GM21360 (cell line): ENCODE measurements around the gene ANKS1A.

Source experiments
- ATAC-seq: cut with Tn5 transposase; IDR thresholded peaks from one replicate; pipeline ENCODE4 v1.9.1; 2021; ENCODE audit warnings: mild to moderate bottlenecking, moderate library complexity; ENCODE audit not compliant: unreplicated experiment

ANKS1A gene

DNA sequence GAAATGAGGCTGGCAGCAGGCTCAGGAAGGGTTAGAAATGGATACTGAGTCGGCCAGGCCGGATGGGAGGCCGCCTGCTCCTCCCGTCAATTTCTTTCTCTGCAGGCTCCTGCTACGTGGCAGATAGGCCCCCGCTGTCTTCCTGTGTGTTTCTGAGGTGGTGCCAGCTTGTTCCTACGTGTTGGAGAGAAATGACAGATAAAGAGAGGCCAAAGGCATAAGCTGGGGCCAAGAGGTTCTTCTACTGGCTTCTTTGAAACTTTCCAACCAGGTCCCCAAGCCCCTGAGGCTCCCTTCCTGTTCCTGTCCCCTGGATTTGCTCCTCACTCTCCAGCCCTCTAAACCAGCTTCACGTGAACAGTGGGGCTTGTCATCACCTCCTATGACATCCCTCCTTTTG lies 175.2 kb downstream of the ANKS1A start:
- no peak for ATAC-seq

- no peak for ATAC-seq
These were observed 175.8 kb downstream of the ANKS1A start for GRCh38 chr6:35064757-35065440.

GRCh38 chr6:35065441-35065800 lies 176.4 kb downstream of the ANKS1A start:
- no peak for ATAC-seq

GRCh38 chr6:35065870-35066269 lies 176.8 kb downstream of the ANKS1A start:
- no peak for ATAC-seq

GRCh38 chr6:35067234-35067633 lies 178.2 kb downstream of the ANKS1A start:
- no peak for ATAC-seq

GRCh38 chr6:35068206-35068605 lies 179.2 kb downstream of the ANKS1A start:
- ATAC-seq, result no peak

- ATAC-seq, result no peak
These were observed 179.6 kb downstream of the ANKS1A start for GRCh38 chr6:35068644-35069043.

DNA sequence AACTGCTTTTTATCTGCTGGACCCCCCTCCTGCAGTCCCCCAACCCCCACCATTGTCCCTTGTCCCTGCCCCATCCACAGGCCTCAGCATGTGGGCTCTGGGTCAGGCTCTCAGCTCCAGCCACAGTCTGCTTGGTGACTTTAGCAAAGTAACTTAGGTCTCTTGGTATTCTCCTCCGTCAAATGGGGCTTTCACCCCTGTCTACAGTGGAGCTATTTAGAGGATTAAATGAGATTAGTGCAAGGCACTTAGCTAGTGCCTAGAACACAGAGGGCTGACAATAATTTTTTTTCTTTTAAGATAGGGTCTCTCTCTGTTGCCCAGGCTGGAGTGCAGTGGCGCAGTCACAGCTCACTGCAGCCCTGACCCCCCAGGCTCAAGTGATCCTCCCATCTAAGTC lies 180.2 kb downstream of the ANKS1A start:
- ATAC-seq, result no peak

DNA sequence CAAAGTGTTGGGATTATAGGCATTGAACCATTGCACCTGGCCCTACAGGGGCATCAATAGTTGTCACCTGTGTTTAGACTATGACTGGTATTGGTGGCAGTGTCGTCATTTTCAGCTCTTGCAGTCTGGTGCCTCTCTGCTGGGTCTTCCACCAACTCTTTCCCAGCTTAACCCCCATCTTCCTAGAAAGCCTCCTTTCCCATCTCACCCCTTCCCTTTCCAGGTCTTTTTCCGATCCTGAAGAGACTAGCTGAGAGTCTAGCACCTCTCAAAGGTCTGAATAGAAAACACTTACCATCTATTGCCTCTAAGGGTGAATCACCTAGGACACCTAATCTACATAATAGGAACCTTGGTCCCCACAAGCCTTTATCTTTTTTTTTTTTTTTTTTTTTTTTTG lies 181.1 kb downstream of the ANKS1A start:
- ATAC-seq, result no peak

DNA sequence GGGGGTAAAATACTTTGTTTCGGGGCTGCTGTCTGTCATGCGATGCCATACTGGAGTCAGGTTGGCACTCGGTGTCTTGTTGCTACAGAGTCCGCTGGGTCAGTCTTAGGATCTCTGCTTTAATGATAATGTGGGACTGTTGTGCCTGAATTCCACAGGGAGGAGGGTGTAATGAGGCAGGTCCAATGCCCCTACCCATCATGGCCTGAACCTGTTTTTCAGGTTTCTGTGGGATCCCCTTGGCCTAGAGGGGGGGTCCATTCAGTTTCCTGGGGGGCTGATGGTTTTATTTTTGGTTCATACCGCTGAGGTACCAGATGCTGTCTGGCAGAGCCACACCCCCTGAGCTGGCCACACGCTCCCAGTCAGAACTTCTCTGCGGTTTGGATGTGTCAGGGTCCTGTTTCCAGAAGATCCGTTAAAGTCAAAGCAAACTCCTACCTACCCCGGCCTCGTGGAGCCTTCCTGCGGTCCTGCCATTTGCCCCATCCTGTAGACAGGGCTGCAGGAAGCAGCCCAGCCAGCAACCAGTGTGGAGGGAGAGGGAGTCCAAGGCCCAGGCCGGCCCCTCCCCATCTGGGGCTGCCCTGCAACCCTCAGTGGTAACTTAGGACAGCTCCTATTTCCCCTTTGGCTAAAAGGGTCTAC lies 182.4 kb downstream of the ANKS1A start:
- no peak for ATAC-seq

DNA sequence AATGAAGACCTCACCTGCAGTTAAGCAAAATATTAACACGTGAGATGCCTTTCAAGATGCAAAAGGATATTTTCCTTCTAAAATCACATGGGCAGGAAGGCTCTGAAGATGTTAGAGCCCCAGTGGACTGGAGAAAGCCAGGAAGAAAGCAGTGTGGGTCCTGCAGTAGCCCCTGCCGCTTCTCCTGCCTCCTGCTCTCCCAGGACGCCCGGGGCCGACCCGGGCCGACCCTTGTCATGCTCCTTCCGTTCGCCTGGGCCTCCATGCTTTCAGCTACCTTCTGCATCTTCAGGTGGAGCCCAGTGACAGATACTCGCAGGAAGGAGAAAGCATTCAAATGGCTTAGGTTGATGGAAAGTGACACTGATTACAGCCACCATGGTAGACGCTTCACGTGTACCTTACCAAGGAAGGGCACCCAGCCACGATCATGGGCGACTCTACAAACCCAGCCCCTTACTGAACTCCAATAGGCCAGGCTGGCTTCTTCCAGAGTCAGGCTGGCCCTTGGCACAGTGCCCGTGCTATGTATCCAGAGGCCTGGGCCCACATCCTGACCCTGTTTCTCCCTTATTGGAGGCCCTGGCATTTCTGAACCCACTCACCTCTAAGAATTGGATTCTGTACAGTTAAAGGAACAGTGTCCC lies 183.1 kb downstream of the ANKS1A start:
- no peak for ATAC-seq

- ATAC-seq, result no peak
These were observed 183.6 kb downstream of the ANKS1A start for GRCh38 chr6:35072698-35073055.

GRCh38 chr6:35073211-35073610 lies 184.2 kb downstream of the ANKS1A start:
- no peak for ATAC-seq

DNA sequence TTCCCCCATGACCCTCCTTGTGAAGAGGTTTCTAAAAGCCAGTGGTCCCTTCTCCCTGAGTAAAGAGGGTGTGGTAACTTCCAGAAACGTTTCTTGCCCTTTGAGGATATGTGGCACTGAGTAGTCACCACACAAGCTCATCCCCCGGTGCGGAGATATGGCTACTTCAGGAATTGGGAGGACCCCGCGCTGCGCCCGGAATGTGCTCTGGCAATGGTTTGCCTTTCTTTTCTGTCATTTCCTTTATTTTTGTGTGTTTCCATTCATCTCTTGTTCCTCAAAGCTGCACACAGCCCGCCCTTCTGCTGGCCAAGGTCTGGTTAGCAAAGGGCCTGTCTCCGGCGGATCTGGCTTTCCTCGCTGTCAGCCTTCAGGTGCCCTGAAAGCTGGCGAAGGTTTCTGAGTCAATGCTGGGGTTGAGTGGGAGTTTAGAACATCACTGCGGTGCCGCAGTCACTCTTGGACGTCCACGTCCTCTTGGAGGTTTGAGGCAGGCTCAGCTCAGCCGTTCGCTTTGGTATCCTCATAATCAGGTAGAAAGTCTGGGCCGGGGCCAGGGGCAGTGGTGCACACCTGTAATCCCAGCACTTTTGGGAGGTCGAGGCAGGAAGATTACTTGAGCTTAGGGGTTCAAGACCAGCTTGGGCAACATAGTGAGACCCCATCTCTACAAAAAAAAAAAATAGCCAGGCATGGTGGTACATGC lies 184.9 kb downstream of the ANKS1A start:
- no peak for ATAC-seq

GRCh38 chr6:35076997-35077712 lies 188.1 kb downstream of the ANKS1A start:
- no peak for ATAC-seq

GRCh38 chr6:35077713-35078105 lies 188.7 kb downstream of the ANKS1A start:
- ATAC-seq, result no peak

DNA sequence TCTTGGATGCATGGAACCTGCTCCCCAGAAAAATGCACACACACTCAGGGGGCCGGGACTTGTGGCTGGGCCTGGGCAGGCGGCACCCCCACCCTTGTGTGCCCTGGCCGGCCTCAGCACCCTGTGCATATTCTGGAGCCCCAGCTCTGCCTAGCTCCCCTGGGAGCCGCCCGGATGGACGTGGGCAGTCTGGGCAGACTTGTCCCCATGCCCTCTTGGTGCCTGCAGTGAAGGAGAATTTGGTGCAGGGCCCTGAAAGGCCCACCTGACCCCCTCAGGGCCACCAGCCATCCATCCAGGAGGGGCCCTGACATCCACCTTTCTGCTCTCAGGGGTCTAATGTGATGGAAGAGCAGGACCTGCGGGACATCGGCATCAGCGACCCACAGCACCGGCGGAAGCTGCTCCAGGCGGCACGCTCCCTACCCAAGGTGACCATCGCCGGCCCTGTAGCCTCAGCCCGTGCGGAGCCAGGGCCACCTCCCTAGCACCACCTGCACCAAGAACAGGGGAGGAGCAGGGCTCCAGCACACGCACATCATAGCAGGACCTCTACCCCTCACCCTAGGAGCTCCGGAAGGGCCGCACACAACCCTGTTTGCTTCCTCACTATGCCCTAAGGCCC lies 189.3 kb downstream of the ANKS1A start:
- no peak for ATAC-seq

DNA sequence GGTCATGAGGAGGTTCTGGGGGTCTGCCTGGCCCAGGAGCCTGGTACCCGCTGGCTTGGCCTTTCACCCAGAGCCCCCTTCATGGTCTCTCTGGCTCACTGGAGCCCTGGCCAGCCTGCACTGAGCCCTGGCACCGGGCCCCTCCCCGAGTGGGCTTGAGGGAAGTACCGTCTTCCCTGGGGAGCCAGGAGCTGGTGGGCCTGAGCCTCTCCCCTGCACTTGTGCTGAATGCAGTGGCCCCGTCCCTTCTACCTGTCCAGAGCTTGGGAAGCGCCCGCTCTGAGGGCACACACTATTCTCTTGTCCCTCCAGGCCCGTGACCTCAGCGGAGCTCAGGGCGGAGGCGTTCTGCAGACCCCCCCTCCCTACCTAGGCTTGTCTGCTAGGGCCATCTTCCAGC lies 189.8 kb downstream of the ANKS1A start:
- ATAC-seq, result no peak

GRCh38 chr6:35079311-35080000 lies 190.4 kb downstream of the ANKS1A start:
- ATAC-seq, result no peak

GRCh38 chr6:35080016-35080680 lies 191.1 kb downstream of the ANKS1A start:
- ATAC-seq, result no peak
